ENCODE data around the gene IER2. TPM values are rescaled to one million over a fixed set of nuclear protein-coding genes. Genes with fewer than 3 reads are reported as not detected.

Gene IER2
- total and polyA plus RNA-seq, 2 of the 4 experiments (the other 2 are of a cell fraction), result 7.7 to 102 TPM

- DNase-seq (no peak), ATAC-seq (ENCODE audit: low read depth) (no peak)
- no peak overlapping the region for H3K23ac ChIP-seq (ENCODE audit: low read depth, low read length)
- no peak overlapping the region for H3K4ac ChIP-seq (ENCODE audit: low read depth, low read length)
- H2AFZ ChIP-seq (replicated peaks; ENCODE audit: low read length, poor library complexity), result no peak overlapping the region
- ChIA-PET POLR2A (ENCODE audit: unreplicated experiment) (no interaction called here), CTCF (no interaction called here)
- H2BK5ac ChIP-seq (ENCODE audit: low read depth, low read length, poor library complexity, severe bottlenecking), result no peak overlapping the region
- H3K56ac ChIP-seq (ENCODE audit: extremely low read depth, insufficient read depth, low read length), result no peak overlapping the region
- H4K5ac ChIP-seq (ENCODE audit: low read depth, low read length), result no peak overlapping the region
- no peak overlapping the region for H3K14ac ChIP-seq (replicated peaks; ENCODE audit: low read depth, low read length)
- H4K91ac ChIP-seq (ENCODE audit: insufficient read depth, low read depth, low read length), result no peak overlapping the region
- no peak overlapping the region for H3K4me3 ChIP-seq (ENCODE audit: insufficient read depth, low read depth, low read length)
- in situ Hi-C loops (cut with MboI; ENCODE audit: low sequenced_read_pairs) (no loop called here), intact Hi-C loops (cut with micrococcal nuclease) (no loop called here), dilution Hi-C loops (cut with HindIII; ENCODE audit: low sequenced_read_pairs, unreplicated experiment) (no loop called here)
- H3K4me2 ChIP-seq (ENCODE audit: low read depth, low read length), result no peak overlapping the region
- no peaks in the 10 kb centered on the region for H3K9me3 ChIP-seq (ENCODE audit: control insufficient read depth, insufficient read depth, low read length)
- no peak overlapping the region for H2BK20ac ChIP-seq (ENCODE audit: low read depth, low read length)
- 90% methylated on average over 7 of the region's 20 CpGs; no CpG with 5 or more reads in 1 of the 2 experiments for WGBS, 2 experiments (ENCODE audit: extremely low coverage in 2 of 2, insufficient read length in 1 of 2)
- H3K27ac ChIP-seq (ENCODE audit: insufficient read depth, low read length), result no peak overlapping the region
- peaks cover 30% of the 10 kb centered on the region for H3K9me1 ChIP-seq (ENCODE audit: insufficient read depth, low read length)
- peaks cover 20% of the 10 kb centered on the region for H3K36me3 ChIP-seq (ENCODE audit: control insufficient read depth, insufficient read depth, low read length)
- no TSS peak for BruUV-seq (replicated peaks)
- peaks cover 22% of the 10 kb centered on the region for H3K4me1 ChIP-seq (ENCODE audit: control insufficient read depth, insufficient read depth, low read length)
- no peak overlapping the region for H2AK5ac ChIP-seq (ENCODE audit: low read depth, low read length)
- H3K27me3 ChIP-seq (ENCODE audit: control insufficient read depth, insufficient read depth, low read length), result no peaks in the 10 kb centered on the region
- H4K20me1 ChIP-seq (ENCODE audit: insufficient read depth, low read length), result peaks cover 87% of the 10 kb centered on the region
- H2BK15ac ChIP-seq (ENCODE audit: low read depth, low read length), result no peak overlapping the region
- no peak overlapping the region for H3K18ac ChIP-seq (ENCODE audit: low read depth, low read length)
- H3K9ac ChIP-seq (ENCODE audit: low read depth, low read length), result no peak overlapping the region
- H3K79me1 ChIP-seq (ENCODE audit: low read depth in 1 of 2, low read length in 2 of 2), result peaks cover 10 to 82% of the 10 kb centered on the region in 2 experiments; a peak in 3 of 4 replicates
- TF ChIP-seq MAZ (IDR thresholded peaks at IDR 0.05; ENCODE audit: borderline replicate concordance, low read depth, low read length) (no peak), BHLHE40 (IDR thresholded peaks at IDR 0.05; ENCODE audit: low read depth, low read length) (no peak), SMC3 (IDR thresholded peaks at IDR 0.05; ENCODE audit: low read depth, low read length) (no peak), POLR2A (IDR thresholded peaks at IDR 0.05; ENCODE audit: low read depth, low read length) (no peak)
- H2AK9ac ChIP-seq (replicated peaks; ENCODE audit: low read depth, low read length, poor library complexity), result no peak overlapping the region
- no peak overlapping the region for H2BK120ac ChIP-seq (ENCODE audit: low read depth, low read length)
- H4K8ac ChIP-seq (ENCODE audit: low read depth in 2 of 2, low read length in 2 of 2), result no peak overlapping the region
These were observed 26.9 kb upstream of the IER2 start for GRCh38 chr19:13122980-13123957.

Measured in IMR-90 (cell line).